Fibroblast of peridontal ligament (primary cell): Measurements from ENCODE around the gene SLC12A3.

ENCODE experiments used
- DNase-seq: peaks from one replicate; pipeline ENCODE4 v3.0.0-alpha.2; 2010; ENCODE audit errors: extremely low read depth

SLC12A3 gene

GRCh38 chr16:56941856-56942331 is 76.9 kb downstream of the SLC12A3 start:
- DNase-seq, result no peak

- no peak for DNase-seq
These were observed 78.9 kb downstream of the SLC12A3 start for GRCh38 chr16:56943761-56944375.

GRCh38 chr16:56944954-56945839 is 80.2 kb downstream of the SLC12A3 start:
- DNase-seq, result peak; percentile 51

GRCh38 chr16:56945847-56946527 is 81.0 kb downstream of the SLC12A3 start:
- DNase-seq, result no peak

- DNase-seq, result no peak
These were observed 82.0 kb downstream of the SLC12A3 start for GRCh38 chr16:56946767-56947603.

- DNase-seq, result no peak
These were observed 82.6 kb downstream of the SLC12A3 start for GRCh38 chr16:56947604-56947995.

GRCh38 chr16:56948234-56948633 is 83.2 kb downstream of the SLC12A3 start:
- DNase-seq, result no peak

- no peak for DNase-seq
These were observed 85.0 kb downstream of the SLC12A3 start for GRCh38 chr16:56950051-56950450.

GRCh38 chr16:56950455-56950854 is 85.4 kb downstream of the SLC12A3 start:
- no peak for DNase-seq

- peak; percentile 42 for DNase-seq
These were observed 86.1 kb downstream of the SLC12A3 start for GRCh38 chr16:56950881-56951771.

GRCh38 chr16:56953006-56953405 is 88.0 kb downstream of the SLC12A3 start:
- DNase-seq, result no peak

- DNase-seq, result no peak
These were observed 91.1 kb downstream of the SLC12A3 start for GRCh38 chr16:56956076-56956475.

GRCh38 chr16:56956756-56957155 is 91.7 kb downstream of the SLC12A3 start:
- no peak for DNase-seq

- DNase-seq, result no peak
These were observed 95.8 kb downstream of the SLC12A3 start for GRCh38 chr16:56960681-56961281.

GRCh38 chr16:56961386-56961785 is 96.4 kb downstream of the SLC12A3 start:
- DNase-seq, result peak; percentile 69

- no peak for DNase-seq
These were observed 96.9 kb downstream of the SLC12A3 start, which contains the start of gene CETP for GRCh38 chr16:56961851-56962281. CETP (plus strand) TSS chr16:56961950; CDS start chr16:56961980, 30 bp downstream.

GRCh38 chr16:56964243-56965148 is 99.5 kb downstream of the SLC12A3 start:
- DNase-seq, result peak; percentile 79
